ENCODE data around the gene GSTM4. TPM values are rescaled to one million over a fixed set of nuclear protein-coding genes. Genes with fewer than 3 reads are reported as not detected.

The GSTM4 gene
- total RNA-seq, 4 donors from 2014 or later: 16.3 to 47.0 (median 35.2) TPM

- H3K9me3 ChIP-seq: no peaks in the 10 kb centered on the region
- H3K4me1 ChIP-seq: peaks cover 0 to 20% (median 3%) of the 10 kb centered on the region in 4 donors
- TF ChIP-seq CTCF (IDR thresholded peaks at IDR 0.05): peak; percentile 70 to 91 (median 85)
- no peak for TF ChIP-seq POLR2A (IDR thresholded peaks at IDR 0.05)
- H3K27me3 ChIP-seq: no peaks in the 10 kb centered on the region
- WGBS, 2 donors: 41 to 44% methylated on average over 24 to 30 of the region's 32 CpGs
- no peak overlapping the region for H3K4me3 ChIP-seq
- H3K27ac ChIP-seq: peak overlapping the region in 1 of 4 donors; percentile 4
- DNase-seq (ENCODE audit: low spot score in 2 of 2): peak; percentile 58 to 64
- H3K36me3 ChIP-seq: no peaks in the 10 kb centered on the region
Measured at GRCh38 chr1:109643385-109644230, 12.3 kb upstream of the GSTM4 start.

GRCh38 chr1:109644670-109645069 lies 11.2 kb upstream of the GSTM4 start:
- Histone ChIP-seq H3K27ac (no peak overlapping the region), H3K4me3 (no peak overlapping the region), H3K9me3 (no peaks in the 10 kb centered on the region), H3K4me1 (peaks cover 0 to 27% (median 3%) of the 10 kb centered on the region in 4 donors), H3K36me3 (no peaks in the 10 kb centered on the region), H3K27me3 (no peaks in the 10 kb centered on the region)
- TF ChIP-seq EP300 (IDR thresholded peaks at IDR 0.05): no peak
- no peak for TF ChIP-seq POLR2A (IDR thresholded peaks at IDR 0.05)
- no peak for TF ChIP-seq CTCF (IDR thresholded peaks at IDR 0.05)
- no peak for DNase-seq (ENCODE audit: low spot score in 2 of 2)
- no CpG with 5 or more reads among the region's 10 CpGs for WGBS, 2 donors

- Histone ChIP-seq H3K27ac (peak overlapping the region in 2 of 4 donors; percentile 44 to 49), H3K9me3 (no peaks in the 10 kb centered on the region), H3K4me3 (peak overlapping the region in 2 of 4 donors; percentile 10 to 39), H3K27me3 (no peaks in the 10 kb centered on the region), H3K36me3 (no peaks in the 10 kb centered on the region), H3K4me1 (peaks cover 0 to 8% (median 0%) of the 10 kb centered on the region in 4 donors)
- TF ChIP-seq POLR2A (IDR thresholded peaks at IDR 0.05) (no peak), CTCF (IDR thresholded peaks at IDR 0.05) (peak; percentile 11 to 59 (median 33))
- DNase-seq (ENCODE audit: low spot score in 2 of 2): no peak
- 23 to 36% methylated on average over 4 of the region's 4 CpGs for whole genome bisulfite sequencing, 2 donors
Measured at GRCh38 chr1:109649491-109649914, 6.4 kb upstream of the GSTM4 start.

GRCh38 chr1:109650609-109651008 lies 5.3 kb upstream of the GSTM4 start:
- TF ChIP-seq EP300 (IDR thresholded peaks at IDR 0.05): no peak
- no peak for TF ChIP-seq POLR2A (IDR thresholded peaks at IDR 0.05)
- TF ChIP-seq CTCF (IDR thresholded peaks at IDR 0.05): no peak
- H3K4me3 ChIP-seq: no peak overlapping the region
- peaks cover 0 to 19% (median 3%) of the 10 kb centered on the region in 4 donors for H3K4me1 ChIP-seq
- no peaks in the 10 kb centered on the region for H3K36me3 ChIP-seq
- DNase-seq (ENCODE audit: low spot score in 2 of 2): no peak
- no peak overlapping the region for H3K27ac ChIP-seq
- WGBS, 2 donors: 87 to 94% methylated on average over 3 of the region's 3 CpGs
- H3K9me3 ChIP-seq: no peaks in the 10 kb centered on the region
- no peaks in the 10 kb centered on the region for H3K27me3 ChIP-seq

- no peak for DNase-seq (ENCODE audit: low spot score in 2 of 2)
- Histone ChIP-seq H3K9me3 (no peaks in the 10 kb centered on the region), H3K4me1 (peaks cover 0 to 29% (median 5%) of the 10 kb centered on the region in 4 donors), H3K27me3 (no peaks in the 10 kb centered on the region), H3K36me3 (peaks cover 0 to 1% (median 0%) of the 10 kb centered on the region in 3 donors), H3K4me3 (no peak overlapping the region), H3K27ac (no peak overlapping the region)
- TF ChIP-seq EP300 (IDR thresholded peaks at IDR 0.05) (no peak), POLR2A (IDR thresholded peaks at IDR 0.05) (no peak), CTCF (IDR thresholded peaks at IDR 0.05) (no peak)
- WGBS, 2 donors: 84 to 94% methylated on average over 2 of the region's 2 CpGs
Measured at GRCh38 chr1:109652402-109652801, 3.5 kb upstream of the GSTM4 start.

Measured in tibial nerve (tissue), 4 donors.